Prostate gland (tissue), 2 donors: ENCODE measurements around the gene FCRL3.

ENCODE experiments used
- CTCF ChIP-seq, 4 experiments: fragments of 200-600 bp in 2 of 4; fragments of 450-650 bp in 2 of 4; sonication (generic) in 2 of 4; IDR thresholded peaks; 1 replicate in 3 of 4; 2 replicates in 1 of 4; pipeline ENCODE4 v1.5.1; 2016 to 2019; ENCODE audit warnings: antibody characterized with exemption in 4 of 4, mild to moderate bottlenecking in 2 of 4, moderate library complexity in 2 of 4
- POLR2A ChIP-seq: fragments of 450-650 bp; IDR thresholded peaks from one replicate; pipeline ENCODE4 v1.6.1; 2016; ENCODE audit warnings: antibody characterized with exemption, mild to moderate bottlenecking
- POLR2AphosphoS5 ChIP-seq: sonication (generic); formaldehyde crosslinking; IDR thresholded peaks from one replicate; pipeline ENCODE4 v1.6.1; 2017; ENCODE audit warnings: antibody characterized with exemption

- TF ChIP-seq POLR2A (no peak), CTCF (IDR thresholded peaks at IDR 0.05) (no peak), POLR2AphosphoS5 (no peak)
Measured at GRCh38 chr1:157734321-157734720, 33.8 kb upstream of the FCRL3 start.
